GM12878 (cell line): ENCODE measurements around the gene RBM42. TPM values are rescaled to one million over a fixed set of nuclear protein-coding genes. Genes with fewer than 3 reads are reported as not detected.

Source experiments
- ATAC-seq: fragments of 200-7000 bp; cut with Tn5 transposase; 3 replicates; pipeline ENCODE4 v1.9.1; 2020; ENCODE audit warnings: mild to moderate bottlenecking, moderate library complexity
- BruUV-seq: library from RNA; stranded (reverse); fragments of 400-500 nt; replicated peaks from 2 replicates; lab custom pipeline; 2021; lab: Mats Ljungman, UMichigan
- CTCF ChIA-PET: fragments of 300-600 bp; sonication (Branson Sonifier 250); formaldehyde crosslinking; extraction: SDS; loops from one replicate; lab custom pipeline; 2021; ENCODE audit warnings: inconsistent platforms; lab: Yijun Ruan, JAX
- POLR2A ChIA-PET: fragments of 350-600 bp; formaldehyde crosslinking; extraction: SDS; loops from one replicate; lab custom pipeline; 2021; ENCODE audit warnings: inconsistent platforms; lab: Charles Lee
- RAD21 ChIA-PET: fragments of 300-600 bp; sonication (Branson Sonifier 250); formaldehyde crosslinking; loops from one replicate; lab custom pipeline; 2023; ENCODE audit warnings: antibody characterized with exemption; ENCODE audit not compliant: unreplicated experiment; lab: Charles Lee
- SMC1A ChIA-PET: fragments of 300-600 bp; sonication (Branson Sonifier 250); formaldehyde crosslinking; loops from one replicate; lab custom pipeline; 2023; ENCODE audit not compliant: unreplicated experiment, uncharacterized antibody; lab: Charles Lee
- DNase-seq: peaks from one replicate; pipeline ENCODE4 v3.0.0-alpha.2; 2011; ENCODE audit warnings: low read depth, low spot score
- FAIRE-seq: peaks from 3 replicates; lab custom pipeline; 2011; peaks lifted over from hg19 to GRCh38; lab: Jason Lieb, UNC
- H2AFZ ChIP-seq: 2 replicates; pipeline ENCODE4 v1.6.0; 2011; ENCODE audit warnings: low read depth, low read length, control low read depth; ENCODE audit not compliant: control insufficient read depth
- H3K27ac ChIP-seq: 2 replicates; pipeline ENCODE4 v1.5.1; 2011; ENCODE audit warnings: control low read depth; ENCODE audit not compliant: control insufficient read depth, insufficient read depth
- H3K27me3 ChIP-seq, 2 experiments: replicated peaks in 1 of 2; 2 replicates each; pipeline versions ENCODE4 v1.6.0 to v1.6.1; 2011; ENCODE audit warnings: low read length in 1 of 2; ENCODE audit not compliant: control insufficient read depth in 2 of 2, insufficient read depth in 2 of 2
- H3K36me3 ChIP-seq, 2 experiments: 2 replicates each; pipeline ENCODE4 v1.5.1; 2011; ENCODE audit warnings: low read length in 1 of 2; ENCODE audit not compliant: control insufficient read depth in 2 of 2, insufficient read depth in 2 of 2
- H3K4me1 ChIP-seq: 2 replicates; pipeline ENCODE4 v1.6.1; 2011; ENCODE audit warnings: mild to moderate bottlenecking, low read length, moderate library complexity, mixed read lengths; ENCODE audit not compliant: control insufficient read depth, insufficient read depth
- H3K4me2 ChIP-seq: 2 replicates; pipeline ENCODE4 v1.6.0; 2011; ENCODE audit warnings: control low read depth; ENCODE audit not compliant: control insufficient read depth, insufficient read depth
- H3K4me3 ChIP-seq: fragments of 200-600 bp; sonication (generic); 2 replicates; pipeline ENCODE4 v1.5.1; 2016
- H3K79me2 ChIP-seq: 2 replicates; pipeline ENCODE4 v1.6.0; 2011; ENCODE audit warnings: low read length; ENCODE audit not compliant: control insufficient read depth, insufficient read depth
- H3K9ac ChIP-seq: 2 replicates; pipeline ENCODE4 v1.8.0; 2011; ENCODE audit warnings: low read length, control low read depth, mixed read lengths; ENCODE audit not compliant: control insufficient read depth, insufficient read depth
- H3K9me3 ChIP-seq: replicated peaks from 3 replicates; pipeline ENCODE4 v1.5.1; 2011; ENCODE audit warnings: mild to moderate bottlenecking, low read length; ENCODE audit not compliant: control insufficient read depth, insufficient read depth
- H4K20me1 ChIP-seq: 2 replicates; pipeline ENCODE4 v1.6.0; 2011; ENCODE audit not compliant: control insufficient read depth, insufficient read depth
- ATF7 ChIP-seq: fragments of 450-650 bp; IDR thresholded peaks from 2 replicates; pipeline ENCODE4 v1.6.1; 2016; ENCODE audit warnings: low read depth, mild to moderate bottlenecking
- BCL11A ChIP-seq: IDR thresholded peaks from 2 replicates; pipeline ENCODE4 v1.6.1; 2011; ENCODE audit warnings: low read depth, low read length
- CHD4 ChIP-seq: fragments of 200-600 bp; sonication (generic); IDR thresholded peaks from 2 replicates; pipeline ENCODE4 v1.6.1; 2016; ENCODE audit warnings: mild to moderate bottlenecking
- CREB1 ChIP-seq: IDR thresholded peaks from 2 replicates; pipeline ENCODE4 v1.6.1; 2012; ENCODE audit warnings: low read depth, mild to moderate bottlenecking, inconsistent platforms
- CREM ChIP-seq: IDR thresholded peaks from 2 replicates; pipeline ENCODE4 v1.6.1; 2014; ENCODE audit warnings: antibody characterized with exemption, low read depth
- EP300 ChIP-seq, 2 experiments: fragments of 150-350 bp in 1 of 2; IDR thresholded peaks; 2 replicates each; pipeline ENCODE4 v1.6.1; 2011 to 2012; ENCODE audit warnings: low read depth in 2 of 2, low read length in 2 of 2, borderline replicate concordance in 1 of 2, improper control_type of control experiment in 1 of 2, inconsistent platforms in 1 of 2; ENCODE audit not compliant: control insufficient read depth in 1 of 2
- ETV6 ChIP-seq, 2 experiments: fragments of 450-650 bp in 1 of 2; IDR thresholded peaks in 1 of 2; conservative IDR thresholded peaks in 1 of 2; 2 replicates each; pipeline ENCODE4 v1.6.1; 2014; ENCODE audit warnings: antibody characterized with exemption in 1 of 2, borderline replicate concordance in 1 of 2, low read depth in 1 of 2, mild to moderate bottlenecking in 1 of 2, moderate library complexity in 1 of 2
- IKZF1 ChIP-seq: fragments of 450-650 bp; conservative IDR thresholded peaks from 2 replicates; pipeline ENCODE4 v1.6.1; 2017; ENCODE audit warnings: antibody characterized with exemption, mild to moderate bottlenecking
- IKZF2 ChIP-seq, 2 experiments: fragments of 450-650 bp; IDR thresholded peaks; 2 replicates each; pipeline ENCODE4 v1.6.1; 2017; ENCODE audit warnings: mild to moderate bottlenecking in 2 of 2, moderate library complexity in 2 of 2
- MTA2 ChIP-seq: fragments of 450-650 bp; IDR thresholded peaks from 2 replicates; pipeline ENCODE4 v1.6.1; 2016; ENCODE audit warnings: low read depth, mild to moderate bottlenecking, moderate library complexity
- MYB ChIP-seq: fragments of 150-350 bp; IDR thresholded peaks from 2 replicates; pipeline ENCODE4 v1.6.1; 2014; ENCODE audit warnings: mild to moderate bottlenecking, low read depth, low read length, borderline replicate concordance
- MYC ChIP-seq: IDR thresholded peaks from 2 replicates; pipeline ENCODE4 v1.6.1; 2011; ENCODE audit warnings: mild to moderate bottlenecking, low read length, moderate library complexity, inconsistent platforms; ENCODE audit not compliant: insufficient read depth, insufficient replicate concordance, insufficient read length, severe bottlenecking
- NBN ChIP-seq: fragments of 450-650 bp; IDR thresholded peaks from 2 replicates; pipeline ENCODE4 v1.6.1; 2016
- NR2F1 ChIP-seq: fragments of 450-650 bp; conservative IDR thresholded peaks from 2 replicates; pipeline ENCODE4 v1.6.1; 2017; ENCODE audit warnings: mild to moderate bottlenecking
- PKNOX1 ChIP-seq: fragments of 450-650 bp; IDR thresholded peaks from 2 replicates; pipeline ENCODE4 v1.6.1; 2016; ENCODE audit warnings: mild to moderate bottlenecking
- PML ChIP-seq: IDR thresholded peaks from 2 replicates; pipeline ENCODE4 v1.6.1; 2012; ENCODE audit warnings: low read length, inconsistent platforms
- POLR2A ChIP-seq: IDR thresholded peaks from 2 replicates; pipeline ENCODE4 v1.6.1; 2011; ENCODE audit warnings: low read depth, mild to moderate bottlenecking, low read length
- RELB ChIP-seq: fragments of 450-650 bp; IDR thresholded peaks from 2 replicates; pipeline ENCODE4 v1.6.1; 2017; ENCODE audit warnings: low read depth, mild to moderate bottlenecking, moderate library complexity
- RUNX3 ChIP-seq: IDR thresholded peaks from 2 replicates; pipeline ENCODE4 v1.6.1; 2012; ENCODE audit warnings: low read length, inconsistent platforms
- SPI1 ChIP-seq: IDR thresholded peaks from 2 replicates; pipeline ENCODE4 v1.6.1; 2011; ENCODE audit warnings: low read depth, mild to moderate bottlenecking, low read length, moderate library complexity, borderline replicate concordance; ENCODE audit not compliant: insufficient read depth
- TCF12 ChIP-seq: IDR thresholded peaks from 2 replicates; pipeline ENCODE4 v1.6.1; 2011; ENCODE audit warnings: low read depth, mild to moderate bottlenecking, low read length
- ZNF622 ChIP-seq: fragments of 450-650 bp; IDR thresholded peaks from 2 replicates; pipeline ENCODE4 v1.6.1; 2017; ENCODE audit warnings: mild to moderate bottlenecking, inconsistent platforms
- WGBS: methylation state at CpG from one replicate; pipeline ENCODE4 v1.1.6; 2016; ENCODE audit warnings: low lambda C conversion rate; ENCODE audit not compliant: insufficient replicate concordance, insufficient coverage; ENCODE audit errors: missing lambda C conversion rate; 5-methylcytosine and 5-hydroxymethylcytosine counted together
- in situ Hi-C: fragments of 300-500 bp; cut with MboI; formaldehyde crosslinking; loops from 9 replicates; pipeline ENCODE4 v1.14.3; 2018; ENCODE audit warnings: mixed read lengths
- intact Hi-C: fragments of 100-400 bp; cut with micrococcal nuclease; formaldehyde crosslinking; loops from one replicate; pipeline ENCODE4 v1.14.2; 2022; ENCODE audit not compliant: unreplicated experiment
- polyA plus RNA-seq, 11 experiments: library from polyadenylated mRNA; depleted of rRNA in 4 of 11; unstranded in 6 of 11; stranded (reverse) in 5 of 11; fragments of >200 nt; fragmentation: Nextera tagmentation in 4 of 11; fragmentation: Illumina TruSeq in 1 of 11; extraction: Ambion mirVana in 4 of 11; extraction: Trizol in 1 of 11; gene quantifications; 1 replicate in 1 of 11; 2 replicates in 10 of 11; pipeline versions ENCODE4 v1.2.1 to v1.2.3, GENCODE V29; 2011 to 2016; ENCODE audit warnings: inconsistent platforms in 2 of 11, missing spikeins in 2 of 11, low read depth in 1 of 11
- total RNA-seq, 4 experiments: library from RNA; depleted of rRNA in 3 of 4; stranded (reverse); fragments of >200 nt in 3 of 4; fragmentation: Illumina TruSeq in 1 of 4; extraction: Trizol in 1 of 4; gene quantifications; 2 replicates each; pipeline versions ENCODE4 v1.2.1 to v1.2.3, GENCODE V29; 2013 to 2021

RBM42 gene
- total and polyA plus RNA-seq, 10 of the 15 experiments (the other 5 are each of a cell fraction or from before 2014, with no cell fraction given) = 4.2 to 117 (median 48.5) TPM

- no peaks in the 10 kb centered on the region for H4K20me1 ChIP-seq
- H3K4me2 ChIP-seq = peak overlapping the region; percentile 21; the same call in 1 of the 2 replicates
- no TSS peak for BruUV-seq
- peaks cover 4% of the 10 kb centered on the region for H3K79me2 ChIP-seq
- ChIA-PET POLR2A (interaction anchor here (0.6 to 3.7 kb wide), 6 partner anchors 10 to 277 kb away, joined by 3 to 30 read pairs (median 4); partner anchors contain the start of gene COX6B1), CTCF (interaction anchor here (0.7 to 3.0 kb wide), 7 partner anchors 9 to 404 kb away, joined by 3 to 10 read pairs (median 3); partner anchors contain the start of genes ALKBH6 and COX6B1), RAD21 (interaction anchor here (0.7 to 1.9 kb wide), 5 partner anchors 13 to 86 kb away, joined by 3 to 7 read pairs (median 3); partner anchors contain the start of gene COX6B1), SMC1A (interaction anchor here (1.1 to 1.4 kb wide), 2 partner anchors 16 to 61 kb away, joined by 4 to 5 read pairs; no protein-coding TSS in a partner anchor)
- peak; percentile 47 for DNase-seq
- H3K4me3 ChIP-seq = no peak overlapping the region
- peak; percentile 62 for ATAC-seq
- peaks cover 9% of the 10 kb centered on the region for H3K9me3 ChIP-seq
- WGBS = 6% methylated on average over 6 of the region's 6 CpGs
- peak; percentile 93 for FAIRE-seq
- H3K4me1 ChIP-seq = peaks cover 17% of the 10 kb centered on the region
- peak overlapping the region; percentile 72 for H2AFZ ChIP-seq
- in situ Hi-C loops = no loop called here
- no peaks in the 10 kb centered on the region for H3K36me3 ChIP-seq
- intact Hi-C loops = loop anchor here (5.0 kb wide), 1 partner anchor 63 kb away; the partner anchor contains the start of gene TMEM147
- H3K27ac ChIP-seq = peak overlapping the region; percentile 69
- peak overlapping the region; percentile 28; the same call in 1 of the 2 replicates for H3K9ac ChIP-seq
- H3K27me3 ChIP-seq = no peaks in the 10 kb centered on the region
- TF ChIP-seq PKNOX1 (0 out of 2 replicates have a peak, but pooled peaks have one; percentile 13), POLR2A (peak; percentile 48; the same call in 1 of the 2 replicates), ATF7 (peak; percentile 64; the same call in 1 of the 2 replicates), IKZF2 (IDR thresholded peaks at IDR 0.05) (peak; percentile 64 to 72; a peak in 2 of 4 replicates), NR2F1 (peak; percentile 27; the same call in 1 of the 2 replicates), ZNF622 (no peak), CHD4 (no peak), MTA2 (0 out of 2 replicates have a peak, but pooled peaks have one; percentile 14), CREB1 (peak; percentile 56; the same call in 1 of the 2 replicates), MYC (no peak), RELB (peak; percentile 68; the same call in 1 of the 2 replicates), ETV6 (conservative IDR thresholded peaks at IDR 0.05 in 1 of 2, IDR thresholded peaks at IDR 0.05 in 1 of 2; ENCODE audit: borderline replicate concordance in 1 of 2, low read depth in 1 of 2) (peak in 1 of 2 experiments; percentile 75; a peak in 1 of 4 replicates), TCF12 (peak; percentile 51; the same call in 1 of the 2 replicates), EP300 (IDR thresholded peaks at IDR 0.05; ENCODE audit: borderline replicate concordance in 1 of 2, control insufficient read depth in 1 of 2, low read depth in 2 of 2, low read length in 2 of 2) (no peak; a peak in 1 of 4 replicates), PML (no peak), MYB (no peak), CREM (peak; percentile 64; the same call in 1 of the 2 replicates), BCL11A (0 out of 2 replicates have a peak, but pooled peaks have one; percentile 6), RUNX3 (0 out of 2 replicates have a peak, but pooled peaks have one; percentile 21), NBN (peak; percentile 59; the same call in 1 of the 2 replicates), SPI1 (peak; percentile 70), IKZF1 (peak; percentile 73)
Observed at GRCh38 chr19:35609851-35610353, 18.9 kb upstream of the RBM42 start.
